Erythroblast (primary cell): ENCODE measurements around the gene SRGAP2C.
"Not testable (repeated sequence)": the region's sequence is repeated elsewhere in the genome, so short reads cannot be mapped to it uniquely, and the experiment has no call there.

Source experiments
- GATA1 ChIP-seq: IDR thresholded peaks from 2 replicates; pipeline ENCODE4 v1.6.1; 2011; ENCODE audit warnings: low read depth, mild to moderate bottlenecking, control low read depth, low read length, moderate library complexity
- POLR2A ChIP-seq: IDR thresholded peaks from 2 replicates; pipeline ENCODE4 v1.6.1; 2011; ENCODE audit warnings: mild to moderate bottlenecking, low read length

- not testable (repeated sequence) for TF ChIP-seq POLR2A, GATA1
These were observed 8.1 kb upstream of the SRGAP2C start for GRCh38 chr1:121176649-121177048.
